ENCODE results near the gene ALKBH3. TPM values are rescaled to one million over a fixed set of nuclear protein-coding genes. Genes with fewer than 3 reads are reported as not detected.

Gene ALKBH3
- total RNA-seq, 1 donor from 2014 or later: 37.4 TPM

- H3K27me3 ChIP-seq: no peaks in the 10 kb centered on the region
- Mint-ChIP-seq H3K9me3 (no peaks in the 10 kb centered on the region), H3K36me3 (no peaks in the 10 kb centered on the region), H3K27me3 (ENCODE audit: insufficient read depth, low read depth) (no peaks in the 10 kb centered on the region), H3K4me1 (no peaks in the 10 kb centered on the region), H3K27ac (no peak overlapping the region), H3K4me3 (no peak overlapping the region)
- H3K9me3 ChIP-seq (ENCODE audit: low read depth): no peaks in the 10 kb centered on the region
- TF ChIP-seq, protein P1, sequence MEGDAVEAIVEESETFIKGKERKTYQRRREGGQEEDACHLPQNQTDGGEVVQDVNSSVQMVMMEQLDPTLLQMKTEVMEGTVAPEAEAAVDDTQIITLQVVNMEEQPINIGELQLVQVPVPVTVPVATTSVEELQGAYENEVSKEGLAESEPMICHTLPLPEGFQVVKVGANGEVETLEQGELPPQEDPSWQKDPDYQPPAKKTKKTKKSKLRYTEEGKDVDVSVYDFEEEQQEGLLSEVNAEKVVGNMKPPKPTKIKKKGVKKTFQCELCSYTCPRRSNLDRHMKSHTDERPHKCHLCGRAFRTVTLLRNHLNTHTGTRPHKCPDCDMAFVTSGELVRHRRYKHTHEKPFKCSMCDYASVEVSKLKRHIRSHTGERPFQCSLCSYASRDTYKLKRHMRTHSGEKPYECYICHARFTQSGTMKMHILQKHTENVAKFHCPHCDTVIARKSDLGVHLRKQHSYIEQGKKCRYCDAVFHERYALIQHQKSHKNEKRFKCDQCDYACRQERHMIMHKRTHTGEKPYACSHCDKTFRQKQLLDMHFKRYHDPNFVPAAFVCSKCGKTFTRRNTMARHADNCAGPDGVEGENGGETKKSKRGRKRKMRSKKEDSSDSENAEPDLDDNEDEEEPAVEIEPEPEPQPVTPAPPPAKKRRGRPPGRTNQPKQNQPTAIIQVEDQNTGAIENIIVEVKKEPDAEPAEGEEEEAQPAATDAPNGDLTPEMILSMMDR (IDR thresholded peaks at IDR 0.05): peak; percentile 93
- TF ChIP-seq EZH2phosphoT487 (IDR thresholded peaks at IDR 0.05) (no peak), EZH2 (IDR thresholded peaks at IDR 0.05) (no peak)
- no peak overlapping the region for H3K9ac ChIP-seq
- H4K20me1 ChIP-seq (ENCODE audit: low read depth): peaks cover 8% of the 10 kb centered on the region
- no peaks in the 10 kb centered on the region for H3K36me3 ChIP-seq
- H3K4me3 ChIP-seq: no peak overlapping the region
- peak; percentile 80 for DNase-seq (ENCODE audit: low spot score)
- no peaks in the 10 kb centered on the region for H3K4me1 ChIP-seq
- H3K27ac ChIP-seq: no peak overlapping the region
- H3K4me2 ChIP-seq: no peak overlapping the region
- no peaks in the 10 kb centered on the region for H3K79me2 ChIP-seq (ENCODE audit: low read depth)
- H2AFZ ChIP-seq (replicated peaks): no peak overlapping the region
- no peaks in the 10 kb centered on the region for H3F3A ChIP-seq (ENCODE audit: low read depth)
Observed at GRCh38 chr11:43852057-43852636, 28.5 kb upstream of the ALKBH3 start.

GRCh38 chr11:43853781-43854180 lies 26.9 kb upstream of the ALKBH3 start:
- H3K4me1 ChIP-seq: no peaks in the 10 kb centered on the region
- Mint-ChIP-seq H3K4me1 (no peaks in the 10 kb centered on the region), H3K9me3 (no peaks in the 10 kb centered on the region), H3K27me3 (ENCODE audit: insufficient read depth, low read depth) (no peaks in the 10 kb centered on the region), H3K36me3 (no peaks in the 10 kb centered on the region), H3K27ac (no peak overlapping the region), H3K4me3 (no peak overlapping the region)
- H3K9ac ChIP-seq: no peak overlapping the region
- H3K36me3 ChIP-seq: no peaks in the 10 kb centered on the region
- no peaks in the 10 kb centered on the region for H3K27me3 ChIP-seq
- H3K9me3 ChIP-seq (ENCODE audit: low read depth): no peaks in the 10 kb centered on the region
- H3K4me2 ChIP-seq: no peak overlapping the region
- no peak overlapping the region for H3K27ac ChIP-seq
- DNase-seq (ENCODE audit: low spot score): no peak
- H2AFZ ChIP-seq (replicated peaks): no peak overlapping the region
- TF ChIP-seq EZH2 (IDR thresholded peaks at IDR 0.05) (no peak), EZH2phosphoT487 (IDR thresholded peaks at IDR 0.05) (no peak)
- TF ChIP-seq, protein P1 (IDR thresholded peaks at IDR 0.05): no peak
- peaks cover 8% of the 10 kb centered on the region for H4K20me1 ChIP-seq (ENCODE audit: low read depth)
- H3F3A ChIP-seq (ENCODE audit: low read depth): no peaks in the 10 kb centered on the region
- H3K4me3 ChIP-seq: no peak overlapping the region
- no peaks in the 10 kb centered on the region for H3K79me2 ChIP-seq (ENCODE audit: low read depth)

DNA sequence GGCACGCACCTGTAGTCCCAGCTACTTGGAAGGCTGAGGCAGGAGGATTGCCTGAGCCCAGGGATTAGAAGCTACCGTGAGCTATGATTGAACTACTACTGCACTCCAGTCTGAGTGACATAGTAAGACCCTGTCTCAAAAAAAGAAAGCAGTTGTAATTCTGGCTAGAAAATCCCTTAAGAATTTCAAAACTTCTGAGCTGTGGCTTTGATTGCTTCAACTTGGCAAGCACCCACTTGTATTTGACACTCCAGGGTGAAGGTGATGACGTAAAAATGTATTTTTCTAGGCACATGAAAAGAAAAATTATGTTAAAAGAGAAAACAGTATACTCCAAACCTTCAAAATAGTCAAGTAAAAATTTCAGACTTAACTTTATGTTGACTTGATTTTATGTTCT lies 23.6 kb upstream of the ALKBH3 start:
- no peaks in the 10 kb centered on the region for H3K4me1 ChIP-seq
- H3K27me3 ChIP-seq: no peaks in the 10 kb centered on the region
- TF ChIP-seq EZH2 (IDR thresholded peaks at IDR 0.05) (no peak), EZH2phosphoT487 (IDR thresholded peaks at IDR 0.05) (no peak)
- TF ChIP-seq, protein P1 (IDR thresholded peaks at IDR 0.05): no peak
- no peaks in the 10 kb centered on the region for H3K27me3 Mint-ChIP-seq (ENCODE audit: insufficient read depth, low read depth)
- no peaks in the 10 kb centered on the region for H3K36me3 ChIP-seq
- H3K27ac Mint-ChIP-seq: no peak overlapping the region
- peaks cover 4% of the 10 kb centered on the region for H3K9me3 ChIP-seq (ENCODE audit: low read depth)
- H3K36me3 Mint-ChIP-seq: no peaks in the 10 kb centered on the region
- H3K79me2 ChIP-seq (ENCODE audit: low read depth): no peaks in the 10 kb centered on the region
- no peaks in the 10 kb centered on the region for H3K4me1 Mint-ChIP-seq
- no peak overlapping the region for H3K4me3 ChIP-seq
- peaks cover 4% of the 10 kb centered on the region for H3K9me3 Mint-ChIP-seq
- no peak overlapping the region for H2AFZ ChIP-seq (replicated peaks)
- DNase-seq (ENCODE audit: low spot score): no peak
- no peak overlapping the region for H3K9ac ChIP-seq
- H4K20me1 ChIP-seq (ENCODE audit: low read depth): peaks cover 3% of the 10 kb centered on the region
- H3K27ac ChIP-seq: no peak overlapping the region
- H3F3A ChIP-seq (ENCODE audit: low read depth): no peaks in the 10 kb centered on the region
- no peak overlapping the region for H3K4me3 Mint-ChIP-seq
- H3K4me2 ChIP-seq: no peak overlapping the region
